ENCODE measurements around the gene CYFIP1. TPM values are rescaled to one million over a fixed set of nuclear protein-coding genes. Genes with fewer than 3 reads are reported as not detected.

CYFIP1 gene
- total and polyA plus RNA-seq, 2 of the 8 experiments (the other 6 are each of a cell fraction or from before 2014, with no cell fraction given): 38.6 to 81.7 TPM

DNA sequence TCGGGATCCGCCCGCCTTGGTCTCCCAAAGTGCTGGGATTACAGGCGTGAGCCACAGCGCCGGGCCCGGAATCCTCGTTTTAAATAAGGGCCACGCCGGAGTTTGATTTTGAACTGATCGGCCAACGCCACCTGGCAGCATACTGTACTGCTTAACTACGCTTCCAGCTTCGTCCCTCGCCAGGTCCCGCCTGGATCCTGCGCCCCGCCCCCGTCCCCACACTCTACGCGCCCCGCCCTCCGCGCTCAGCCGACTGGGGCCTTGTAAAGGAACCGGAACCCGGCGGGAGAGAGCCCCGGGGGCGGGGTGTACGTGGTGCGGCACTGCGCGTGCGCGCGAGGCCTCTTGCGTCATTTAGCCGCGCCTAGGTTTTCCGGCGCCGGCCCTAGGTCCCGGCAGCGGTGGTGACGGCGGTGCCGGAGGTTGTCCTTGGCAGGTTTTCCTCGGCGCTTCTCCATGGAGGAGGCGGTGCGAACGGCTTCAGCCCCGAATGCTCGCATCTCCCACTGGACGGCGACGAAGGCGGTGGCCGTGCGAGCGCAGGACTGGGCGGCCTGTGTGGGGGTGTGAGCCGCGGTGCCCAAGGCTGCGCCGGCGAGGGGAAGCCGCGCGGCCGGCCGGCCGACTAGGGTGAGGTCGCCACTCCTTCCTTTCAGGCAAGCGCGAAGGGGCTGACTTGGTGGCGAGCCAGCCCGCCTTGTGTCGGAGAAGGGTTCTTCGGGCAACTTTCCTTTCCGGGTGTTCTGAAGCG is 141.7 kb downstream of the CYFIP1 start, which contains the start of gene NIPA2 (continued):
- TF ChIP-seq KDM1A (IDR thresholded peaks at IDR 0.05; ENCODE audit: borderline replicate concordance, low read length) (no peak), USF2 (IDR thresholded peaks at IDR 0.05; ENCODE audit: low read length) (no peak), SIX5 (IDR thresholded peaks at IDR 0.05; ENCODE audit: low read depth, low read length) (no peak), BACH1 (IDR thresholded peaks at IDR 0.05; ENCODE audit: low read length) (no peak), POLR2AphosphoS5 (IDR thresholded peaks at IDR 0.05; ENCODE audit: low read depth, low read length) (peak; percentile 88), TCF12 (IDR thresholded peaks at IDR 0.05; ENCODE audit: low read depth, low read length) (0 out of 2 replicates have a peak, but pooled peaks have one; percentile 42), ATF3 (IDR thresholded peaks at IDR 0.05; ENCODE audit: insufficient read depth, low read depth, low read length) (peak; percentile 68), SP4 (IDR thresholded peaks at IDR 0.05; ENCODE audit: low read length) (no peak), TAF1 (IDR thresholded peaks at IDR 0.05; ENCODE audit: low read depth, low read length) (peak; percentile 84), HDAC6 (IDR thresholded peaks at IDR 0.05; ENCODE audit: low read depth, low read length) (no peak), JUND (IDR thresholded peaks at IDR 0.05; ENCODE audit: low read length) (0 out of 2 replicates have a peak, but pooled peaks have one; percentile 52), CHD1 (IDR thresholded peaks at IDR 0.05; ENCODE audit: low read depth, low read length) (no peak), POU5F1 (IDR thresholded peaks at IDR 0.05; ENCODE audit: low read depth, low read length) (no peak), SP2 (IDR thresholded peaks at IDR 0.05; ENCODE audit: low read length) (no peak), PHF8 (conservative IDR thresholded peaks at IDR 0.05; ENCODE audit: low read depth, low read length) (peak; percentile 93), RNF2 (IDR thresholded peaks at IDR 0.05; ENCODE audit: borderline replicate concordance, low read depth, low read length, missing control alignments, poor library complexity, severe bottlenecking) (no peak), MAFK (IDR thresholded peaks at IDR 0.05; ENCODE audit: low read depth, low read length) (no peak), TAF7 (optimal IDR thresholded peaks at IDR 0.05; ENCODE audit: borderline replicate concordance, low read depth, low read length) (peak; percentile 61), CEBPB (IDR thresholded peaks at IDR 0.05; ENCODE audit: low read depth, low read length) (peak; percentile 81), TBP (IDR thresholded peaks at IDR 0.05; ENCODE audit: low read depth, low read length) (peak; percentile 83), SRF (IDR thresholded peaks at IDR 0.05; ENCODE audit: low read depth, low read length) (peak; percentile 36; the same call in 1 of the 2 replicates), CREB1 (IDR thresholded peaks at IDR 0.05) (peak; percentile 94)

Data from H1 (cell line).